Neural progenitor cell (in vitro differentiated cells): Measurements from ENCODE around the gene CRY2. TPM values are rescaled to one million over a fixed set of nuclear protein-coding genes. Genes with fewer than 3 reads are reported as not detected.
A peak's percentile ranks its signal among the peaks of the same experiment; 100 is the strongest.

ENCODE experiments used
- DNase-seq: peaks from one replicate; pipeline ENCODE4 v3.0.0-alpha.2; 2016; ENCODE audit warnings: low spot score
- H2AFZ ChIP-seq: fragments of 200-600 bp; sonication (generic); replicated peaks from 2 replicates; pipeline ENCODE4 v1.6.1; 2016; ENCODE audit warnings: antibody characterized with exemption
- H3F3A ChIP-seq: fragments of 200-600 bp; sonication (generic); 2 replicates; pipeline ENCODE4 v1.6.1; 2016; ENCODE audit warnings: antibody characterized with exemption, low read depth
- H3K27ac ChIP-seq: fragments of 200-600 bp; sonication (generic); 2 replicates; pipeline ENCODE4 v1.5.1; 2016; ENCODE audit warnings: mild to moderate bottlenecking
- H3K27me3 ChIP-seq: fragments of 200-600 bp; sonication (generic); 2 replicates; pipeline ENCODE4 v1.6.1; 2016; ENCODE audit warnings: mild to moderate bottlenecking, moderate library complexity
- H3K36me3 ChIP-seq: fragments of 200-600 bp; sonication (generic); 2 replicates; pipeline ENCODE4 v1.5.1; 2016
- H3K4me1 ChIP-seq: fragments of 200-600 bp; sonication (generic); 2 replicates; pipeline ENCODE4 v1.6.1; 2016; ENCODE audit warnings: mixed run types
- H3K4me2 ChIP-seq: fragments of 200-600 bp; sonication (generic); 2 replicates; pipeline ENCODE4 v1.6.1; 2016
- H3K4me3 ChIP-seq: fragments of 200-600 bp; sonication (generic); 2 replicates; pipeline ENCODE4 v1.5.1; 2016
- H3K79me2 ChIP-seq: fragments of 200-600 bp; sonication (generic); 2 replicates; pipeline ENCODE4 v1.6.1; 2016; ENCODE audit warnings: low read depth
- H3K9ac ChIP-seq: fragments of 200-600 bp; sonication (generic); 2 replicates; pipeline ENCODE4 v1.6.1; 2016
- H3K9me3 ChIP-seq: fragments of 200-600 bp; sonication (generic); 2 replicates; pipeline ENCODE4 v1.5.1; 2016; ENCODE audit warnings: low read depth
- H4K20me1 ChIP-seq: fragments of 200-600 bp; sonication (generic); 2 replicates; pipeline ENCODE4 v1.6.1; 2016; ENCODE audit warnings: low read depth
- H3K27ac Mint-ChIP-seq: 3 replicates; pipeline ENCODE4 v1.8.0; 2021; ENCODE audit warnings: mixed read lengths
- H3K27me3 Mint-ChIP-seq: 2 replicates; pipeline ENCODE4 v1.8.0; 2022; ENCODE audit warnings: low read depth, mild to moderate bottlenecking, inconsistent platforms, moderate library complexity, mixed read lengths; ENCODE audit not compliant: insufficient read depth
- H3K36me3 Mint-ChIP-seq: 3 replicates; pipeline ENCODE4 v1.8.0; 2021; ENCODE audit warnings: mixed read lengths
- H3K4me1 Mint-ChIP-seq: 3 replicates; pipeline ENCODE4 v1.8.0; 2021; ENCODE audit warnings: mixed read lengths
- H3K4me3 Mint-ChIP-seq: 3 replicates; pipeline ENCODE4 v1.8.0; 2021; ENCODE audit warnings: mild to moderate bottlenecking, moderate library complexity, mixed read lengths
- H3K9me3 Mint-ChIP-seq: 3 replicates; pipeline ENCODE4 v1.8.0; 2020; ENCODE audit warnings: mixed read lengths
- EZH2 ChIP-seq: fragments of 200-600 bp; sonication (generic); IDR thresholded peaks from 2 replicates; pipeline ENCODE4 v1.6.1; 2017; ENCODE audit warnings: antibody characterized with exemption, mild to moderate bottlenecking, moderate library complexity
- EZH2phosphoT487 ChIP-seq: fragments of 200-600 bp; sonication (generic); IDR thresholded peaks from 2 replicates; pipeline ENCODE4 v1.6.1; 2017; ENCODE audit warnings: antibody characterized with exemption
- total RNA-seq: library from RNA; depleted of rRNA; stranded (reverse); fragments of >200 nt; gene quantifications from 2 replicates; pipeline ENCODE4 v1.2.3, GENCODE V29; 2015; ENCODE audit warnings: low replicate concordance
- TF ChIP-seq, protein P1 (sequence below): fragments of 200-600 bp; sonication (generic); IDR thresholded peaks from 2 replicates; pipeline ENCODE4 v1.5.1; 2017; ENCODE audit warnings: antibody characterized with exemption, mild to moderate bottlenecking

The CRY2 gene
- total RNA-seq, 1 donor from 2014 or later = 15.8 TPM

DNA sequence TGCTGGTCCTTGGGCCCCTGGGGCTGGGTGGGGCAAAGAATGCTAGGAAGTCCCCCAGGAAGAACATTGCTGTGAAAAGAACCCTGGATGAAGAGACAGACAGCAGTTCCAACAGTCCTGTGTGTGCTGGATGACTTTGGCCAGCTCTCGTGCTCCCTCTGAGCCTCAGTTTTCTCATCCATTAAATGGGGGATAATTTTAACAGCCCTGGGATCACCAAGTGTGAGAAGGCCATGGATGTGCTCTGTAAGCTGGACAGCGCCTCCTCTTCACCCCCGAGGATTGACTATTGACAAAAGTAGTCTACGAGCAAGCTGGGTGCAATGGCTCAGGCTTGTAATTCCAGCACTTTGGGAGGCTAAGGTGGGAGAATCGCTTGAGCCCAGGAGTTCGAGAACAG is 77.7 kb downstream of the CRY2 start:
- Histone ChIP-seq H3K9me3 (no peaks in the 10 kb centered on the region), H3K27me3 (peaks cover 10% of the 10 kb centered on the region), H3F3A (peaks cover 30% of the 10 kb centered on the region), H3K4me3 (no peak overlapping the region), H3K4me2 (no peak overlapping the region), H2AFZ (no peak overlapping the region), H3K79me2 (peaks cover 5% of the 10 kb centered on the region), H3K4me1 (peaks cover 20% of the 10 kb centered on the region), H4K20me1 (peaks cover 9% of the 10 kb centered on the region), H3K9ac (no peak overlapping the region), H3K36me3 (no peaks in the 10 kb centered on the region), H3K27ac (no peak overlapping the region)
- H3K4me1 Mint-ChIP-seq = peaks cover 26% of the 10 kb centered on the region
- no peak overlapping the region for H3K27ac Mint-ChIP-seq
- peaks cover 36% of the 10 kb centered on the region for H3K27me3 Mint-ChIP-seq
- no peak overlapping the region for H3K4me3 Mint-ChIP-seq
- no peaks in the 10 kb centered on the region for H3K9me3 Mint-ChIP-seq
- H3K36me3 Mint-ChIP-seq = no peaks in the 10 kb centered on the region
- peak; percentile 3 for DNase-seq
- TF ChIP-seq EZH2phosphoT487 (no peak), EZH2 (no peak)
- TF ChIP-seq, protein P1, sequence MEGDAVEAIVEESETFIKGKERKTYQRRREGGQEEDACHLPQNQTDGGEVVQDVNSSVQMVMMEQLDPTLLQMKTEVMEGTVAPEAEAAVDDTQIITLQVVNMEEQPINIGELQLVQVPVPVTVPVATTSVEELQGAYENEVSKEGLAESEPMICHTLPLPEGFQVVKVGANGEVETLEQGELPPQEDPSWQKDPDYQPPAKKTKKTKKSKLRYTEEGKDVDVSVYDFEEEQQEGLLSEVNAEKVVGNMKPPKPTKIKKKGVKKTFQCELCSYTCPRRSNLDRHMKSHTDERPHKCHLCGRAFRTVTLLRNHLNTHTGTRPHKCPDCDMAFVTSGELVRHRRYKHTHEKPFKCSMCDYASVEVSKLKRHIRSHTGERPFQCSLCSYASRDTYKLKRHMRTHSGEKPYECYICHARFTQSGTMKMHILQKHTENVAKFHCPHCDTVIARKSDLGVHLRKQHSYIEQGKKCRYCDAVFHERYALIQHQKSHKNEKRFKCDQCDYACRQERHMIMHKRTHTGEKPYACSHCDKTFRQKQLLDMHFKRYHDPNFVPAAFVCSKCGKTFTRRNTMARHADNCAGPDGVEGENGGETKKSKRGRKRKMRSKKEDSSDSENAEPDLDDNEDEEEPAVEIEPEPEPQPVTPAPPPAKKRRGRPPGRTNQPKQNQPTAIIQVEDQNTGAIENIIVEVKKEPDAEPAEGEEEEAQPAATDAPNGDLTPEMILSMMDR = no peak

DNA sequence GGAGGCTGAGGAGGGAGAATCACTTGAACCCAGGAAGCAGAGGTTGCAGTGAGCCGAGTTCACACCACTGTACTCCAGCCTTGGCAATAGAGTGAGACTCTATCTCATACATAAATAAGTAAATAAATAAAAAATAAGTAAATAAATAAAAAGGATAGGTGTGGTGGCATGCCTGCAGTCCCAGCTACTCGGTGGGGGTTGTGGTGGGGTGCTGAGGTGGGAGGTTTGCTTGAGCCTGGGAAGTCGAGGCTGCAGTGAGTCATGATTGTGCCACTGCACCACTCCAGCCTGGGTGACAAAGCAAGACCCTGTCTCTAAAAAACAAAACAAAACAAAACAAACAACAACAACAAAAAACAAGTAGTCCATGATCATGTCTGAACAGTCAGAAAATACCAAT is 78.3 kb downstream of the CRY2 start:
- peaks cover 14% of the 10 kb centered on the region for H3K4me1 ChIP-seq
- H3K4me3 ChIP-seq = no peak overlapping the region
- H3K27me3 Mint-ChIP-seq = peaks cover 33% of the 10 kb centered on the region
- no peak overlapping the region for H3K9ac ChIP-seq
- peaks cover 10% of the 10 kb centered on the region for H3K27me3 ChIP-seq
- H3K9me3 ChIP-seq = no peaks in the 10 kb centered on the region
- no peak for TF ChIP-seq EZH2
- TF ChIP-seq, protein P1 = no peak
- no peak for TF ChIP-seq EZH2phosphoT487
- H3K4me1 Mint-ChIP-seq = peaks cover 21% of the 10 kb centered on the region
- no peak overlapping the region for H3K4me3 Mint-ChIP-seq
- H3K27ac ChIP-seq = no peak overlapping the region
- H2AFZ ChIP-seq = no peak overlapping the region
- peaks cover 5% of the 10 kb centered on the region for H3K79me2 ChIP-seq
- no peak overlapping the region for H3K4me2 ChIP-seq
- H3K36me3 Mint-ChIP-seq = no peaks in the 10 kb centered on the region
- no peak for DNase-seq
- H4K20me1 ChIP-seq = peaks cover 9% of the 10 kb centered on the region
- H3K9me3 Mint-ChIP-seq = no peaks in the 10 kb centered on the region
- H3F3A ChIP-seq = peaks cover 23% of the 10 kb centered on the region
- H3K27ac Mint-ChIP-seq = no peak overlapping the region
- H3K36me3 ChIP-seq = no peaks in the 10 kb centered on the region

DNA sequence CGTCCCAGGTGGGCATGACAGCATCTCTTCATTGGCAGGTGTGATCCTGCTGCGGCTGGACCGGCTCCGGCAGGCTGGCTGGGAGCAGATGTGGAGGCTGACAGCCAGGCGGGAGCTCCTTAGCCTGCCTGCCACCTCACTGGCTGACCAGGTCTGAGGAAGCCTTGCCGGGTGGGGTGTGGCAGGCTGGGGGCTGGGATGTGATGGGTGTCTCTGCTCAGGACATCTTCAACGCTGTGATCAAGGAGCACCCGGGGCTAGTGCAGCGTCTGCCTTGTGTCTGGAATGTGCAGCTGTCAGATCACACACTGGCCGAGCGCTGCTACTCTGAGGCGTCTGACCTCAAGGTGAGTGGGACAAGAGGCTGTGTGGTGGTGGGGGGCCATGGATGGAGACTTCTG is 78.7 kb downstream of the CRY2 start:
- Histone ChIP-seq H3K36me3 (no peaks in the 10 kb centered on the region), H2AFZ (no peak overlapping the region), H3K9me3 (no peaks in the 10 kb centered on the region), H4K20me1 (peaks cover 9% of the 10 kb centered on the region), H3K27me3 (peaks cover 10% of the 10 kb centered on the region), H3K4me3 (no peak overlapping the region), H3K9ac (no peak overlapping the region), H3K79me2 (peaks cover 5% of the 10 kb centered on the region), H3K27ac (no peak overlapping the region), H3K4me1 (peaks cover 9% of the 10 kb centered on the region), H3K4me2 (no peak overlapping the region), H3F3A (peaks cover 19% of the 10 kb centered on the region)
- H3K36me3 Mint-ChIP-seq = no peaks in the 10 kb centered on the region
- TF ChIP-seq, protein P1 = no peak
- TF ChIP-seq EZH2phosphoT487 (no peak), EZH2 (no peak)
- H3K9me3 Mint-ChIP-seq = no peaks in the 10 kb centered on the region
- peaks cover 17% of the 10 kb centered on the region for H3K4me1 Mint-ChIP-seq
- peaks cover 30% of the 10 kb centered on the region for H3K27me3 Mint-ChIP-seq
- DNase-seq = no peak
- H3K4me3 Mint-ChIP-seq = no peak overlapping the region
- H3K27ac Mint-ChIP-seq = no peak overlapping the region
